Naive thymus-derived CD4-positive, alpha-beta T cell (primary cell): ENCODE data around the gene EPHB4. TPM values are rescaled to one million over a fixed set of nuclear protein-coding genes. Genes with fewer than 3 reads are reported as not detected.
"Not testable (repeated sequence)": the region's sequence is repeated elsewhere in the genome, so short reads cannot be mapped to it uniquely, and the experiment has no call there.

Experiments used
- ATAC-seq: fragments of 150-1000 bp; cut with Tn5 transposase; 2 replicates; pipeline ENCODE4 v1.10.0; 2021; ENCODE audit warnings: mild to moderate bottlenecking, moderate library complexity
- CTCF ChIA-PET: fragments of 350-600 bp; sonication (Branson Sonifier 250); formaldehyde crosslinking; loops from one replicate; lab custom pipeline; 2021; ENCODE audit warnings: antibody characterized with exemption; lab: Charles Lee
- POLR2A ChIA-PET: fragments of 350-600 bp; sonication (Branson Sonifier 250); formaldehyde crosslinking; loops from one replicate; lab custom pipeline; 2021; ENCODE audit warnings: antibody characterized with exemption, inconsistent platforms; lab: Charles Lee
- DNase-seq, 9 donors: peaks; one replicate each; pipeline versions ENCODE4 v3.0.0 to v3.0.0-alpha.2; 2020 to 2022; ENCODE audit warnings: mixed read lengths in 1 of 9
- H3K27ac ChIP-seq: one replicate; pipeline ENCODE4 v1.7.0; 2013; ENCODE audit warnings: mild to moderate bottlenecking, low read depth, low read length, moderate library complexity
- H3K27me3 ChIP-seq, 2 donors: one replicate each; pipeline ENCODE4 v1.7.0; 2013; ENCODE audit warnings: low read length in 2 of 2, mild to moderate bottlenecking in 2 of 2, moderate library complexity in 2 of 2; ENCODE audit not compliant: control insufficient read depth in 2 of 2, insufficient read depth in 2 of 2
- H3K36me3 ChIP-seq, 3 experiments: 1 replicate in 2 of 3; 2 replicates in 1 of 3; pipeline ENCODE4 v1.7.0; 2013; ENCODE audit warnings: low read length in 3 of 3, mild to moderate bottlenecking in 3 of 3, moderate library complexity in 1 of 3; ENCODE audit not compliant: insufficient read depth in 3 of 3, control insufficient read depth in 2 of 3
- H3K4me1 ChIP-seq, 2 donors: one replicate each; pipeline ENCODE4 v1.7.0; 2013; ENCODE audit warnings: low read length in 2 of 2, mild to moderate bottlenecking in 2 of 2, moderate library complexity in 1 of 2; ENCODE audit not compliant: control insufficient read depth in 2 of 2, insufficient read depth in 2 of 2
- H3K4me3 ChIP-seq: 2 replicates; pipeline ENCODE4 v1.7.0; 2013; ENCODE audit warnings: mild to moderate bottlenecking, low read length
- H3K9me3 ChIP-seq, 3 experiments: 1 replicate in 2 of 3; 2 replicates in 1 of 3; pipeline ENCODE4 v1.7.0; 2013; ENCODE audit warnings: low read length in 3 of 3; ENCODE audit not compliant: control insufficient read depth in 2 of 3
- H3K27ac Mint-ChIP-seq, 9 donors: one replicate each; pipeline ENCODE4 v1.8.0; 2020 to 2022; ENCODE audit warnings: mixed read lengths in 9 of 9, mild to moderate bottlenecking in 8 of 9, moderate library complexity in 5 of 9, inconsistent platforms in 2 of 9
- H3K27me3 Mint-ChIP-seq, 5 donors: one replicate each; pipeline ENCODE4 v1.8.0; 2021 to 2022; ENCODE audit warnings: mixed read lengths in 5 of 5, mild to moderate bottlenecking in 1 of 5
- H3K36me3 Mint-ChIP-seq, 5 donors: one replicate each; pipeline ENCODE4 v1.8.0; 2020 to 2022; ENCODE audit warnings: mixed read lengths in 5 of 5, mild to moderate bottlenecking in 3 of 5, inconsistent platforms in 1 of 5
- H3K4me1 Mint-ChIP-seq, 7 donors: one replicate each; pipeline ENCODE4 v1.8.0; 2020 to 2022; ENCODE audit warnings: mixed read lengths in 7 of 7, mild to moderate bottlenecking in 3 of 7, inconsistent platforms in 1 of 7
- H3K4me3 Mint-ChIP-seq, 10 donors: one replicate each; pipeline ENCODE4 v1.8.0; 2020 to 2022; ENCODE audit warnings: mild to moderate bottlenecking in 10 of 10, mixed read lengths in 10 of 10, moderate library complexity in 6 of 10, inconsistent platforms in 2 of 10
- H3K9me3 Mint-ChIP-seq, 11 donors: one replicate each; pipeline ENCODE4 v1.8.0; 2020 to 2022; ENCODE audit warnings: mixed read lengths in 11 of 11, mild to moderate bottlenecking in 4 of 11, inconsistent platforms in 1 of 11, moderate library complexity in 1 of 11
- intact Hi-C, 2 donors: fragments of 100-400 bp; cut with micrococcal nuclease; formaldehyde crosslinking; loops; one replicate each; pipeline ENCODE4 v1.15.1; 2023
- polyA plus RNA-seq, 2 donors: library from polyadenylated mRNA; unstranded; fragments of 300-500 nt; fragmentation: Illumina TruSeq; gene quantifications; one replicate each; pipeline ENCODE4 v1.2.3, GENCODE V29; 2021
- total RNA-seq, 6 experiments: library from RNA in 5 of 6; stranded (reverse) in 5 of 6; gene quantifications; 1 replicate in 5 of 6; 2 replicates in 1 of 6; pipeline ENCODE4 v1.2.3 and lab custom pipeline; 2021 to 2026

Gene EPHB4
- total and polyA plus RNA-seq, 7 experiments from 2014 or later, result 0.23 to 13.2 (median 7.3) TPM; not detected in 1

GRCh38 chr7:100855515-100855914 is 28.2 kb upstream of the EPHB4 start:
- Histone ChIP-seq H3K27ac (no peak overlapping the region), H3K36me3 (peaks cover 0 to 49% (median 5%) of the 10 kb centered on the region in 3 experiments), H3K27me3 (no peaks in the 10 kb centered on the region), H3K4me3 (no peak overlapping the region), H3K9me3 (no peaks in the 10 kb centered on the region), H3K4me1 (peaks cover 8 to 16% of the 10 kb centered on the region in 2 donors)
- H3K36me3 Mint-ChIP-seq, result peaks cover under 1 to 20% (median 11%) of the 10 kb centered on the region in 5 donors
- peak overlapping the region in 2 of 9 donors; percentile 23 to 34 for H3K27ac Mint-ChIP-seq
- intact Hi-C loops, result no loop called here
- no peaks in the 10 kb centered on the region for H3K27me3 Mint-ChIP-seq
- DNase-seq (no peak), ATAC-seq (no peak)
- H3K9me3 Mint-ChIP-seq, result no peaks in the 10 kb centered on the region
- POLR2A ChIA-PET, result no interaction called here
- CTCF ChIA-PET, result no interaction called here
- peak overlapping the region in 1 of 10 donors; percentile 53 for H3K4me3 Mint-ChIP-seq
- H3K4me1 Mint-ChIP-seq, result peaks cover 0 to 31% (median 19%) of the 10 kb centered on the region in 7 donors

DNA sequence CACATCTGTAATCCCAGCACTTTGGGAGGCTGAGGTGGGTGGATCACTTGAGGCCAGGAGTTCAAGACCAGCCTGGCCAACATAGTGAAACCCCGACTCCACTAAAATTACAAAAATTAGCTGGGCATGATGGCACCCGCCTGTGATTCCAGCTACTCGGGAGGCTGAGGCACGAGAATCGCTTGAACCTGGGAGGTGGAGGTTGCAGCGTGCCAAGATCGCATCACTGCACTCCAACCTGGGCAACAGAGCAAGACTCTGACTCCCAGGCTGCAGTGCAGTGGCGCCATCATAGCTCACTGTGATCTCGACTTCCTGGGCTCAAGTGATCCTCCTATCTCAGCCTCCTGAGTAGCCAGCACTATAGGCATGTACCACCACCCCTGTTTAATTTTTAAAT is 27.6 kb upstream of the EPHB4 start:
- not testable (repeated sequence) for H3K27ac Mint-ChIP-seq
- POLR2A ChIA-PET, result interaction anchor here (1.8 to 2.1 kb wide), 2 partner anchors 9 to 20 kb away, joined by 4 to 10 read pairs; partner anchors contain the start of gene SRRT

DNA sequence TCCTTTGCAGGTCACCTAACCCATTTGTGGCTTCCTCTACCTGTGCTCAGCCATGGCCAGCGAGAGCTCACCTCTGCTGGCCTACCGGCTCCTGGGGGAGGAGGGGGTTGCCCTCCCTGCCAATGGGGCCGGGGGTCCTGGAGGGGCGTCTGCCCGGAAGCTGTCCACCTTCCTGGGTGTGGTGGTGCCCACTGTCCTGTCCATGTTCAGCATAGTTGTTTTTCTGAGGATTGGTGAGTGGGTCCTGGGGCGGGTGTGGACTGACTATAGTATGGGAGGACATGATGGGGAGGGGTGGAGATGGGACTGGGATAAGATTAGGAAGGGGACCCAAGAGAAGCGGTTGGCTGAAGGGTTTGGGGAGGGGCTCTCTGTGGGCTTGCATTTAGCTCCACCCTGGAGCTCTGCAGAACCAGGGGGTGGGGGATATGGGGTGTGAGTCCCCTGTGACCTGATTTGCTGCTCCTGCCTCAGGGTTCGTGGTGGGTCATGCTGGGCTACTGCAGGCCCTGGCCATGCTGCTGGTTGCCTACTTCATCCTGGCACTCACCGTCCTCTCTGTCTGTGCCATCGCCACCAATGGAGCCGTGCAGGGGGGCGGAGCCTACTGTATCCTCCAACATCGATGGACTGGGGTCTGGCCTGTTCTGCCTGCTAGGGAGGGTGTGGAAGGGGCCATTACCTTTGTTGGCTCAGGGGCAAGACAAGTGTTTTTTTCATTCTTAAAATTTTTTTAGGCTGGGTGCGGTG is 27.0 kb upstream of the EPHB4 start:
- CTCF ChIA-PET, result interaction anchor here (0.6 to 4.3 kb wide), 3 partner anchors 35 to 149 kb away, joined by 3 to 37 read pairs (median 8); partner anchors contain the start of genes POP7 and UFSP1
- Histone ChIP-seq H3K4me3 (no peak overlapping the region), H3K9me3 (no peaks in the 10 kb centered on the region), H3K27me3 (no peaks in the 10 kb centered on the region), H3K36me3 (peaks cover 0 to 37% (median 0%) of the 10 kb centered on the region in 3 experiments), H3K4me1 (peaks cover 8 to 16% of the 10 kb centered on the region in 2 donors), H3K27ac (no peak overlapping the region)
- Mint-ChIP-seq H3K9me3 (no peaks in the 10 kb centered on the region), H3K27me3 (no peaks in the 10 kb centered on the region), H3K4me3 (peak overlapping the region in 9 of 10 donors; percentile 89 to 95 (median 92)), H3K27ac (peak overlapping the region in 3 of 9 donors; percentile 6 to 90 (median 62)), H3K4me1 (peaks cover 0 to 31% (median 19%) of the 10 kb centered on the region in 7 donors), H3K36me3 (peaks cover 0 to 12% (median 6%) of the 10 kb centered on the region in 5 donors)
- no peak for ATAC-seq
- intact Hi-C loops, result loop anchor here (5.0 kb wide), 2 partner anchors 162 to 377 kb away; partner anchors contain the start of genes GIGYF1 (in 1 of the 2) and TSC22D4 (in 1 of the 2)
- POLR2A ChIA-PET, result interaction anchor here (0.7 to 3.1 kb wide), 6 partner anchors 10 to 425 kb away, joined by 3 to 21 read pairs (median 4); partner anchors contain the start of genes MEPCE, NYAP1, POP7 and SRRT
- DNase-seq, result no peak

More for the DNA sequence above, 27.6 kb upstream of the EPHB4 start:
- Mint-ChIP-seq H3K4me3 (peak overlapping the region in 1 of 10 donors; percentile 13), H3K4me1 (peaks cover 0 to 31% (median 19%) of the 10 kb centered on the region in 7 donors), H3K36me3 (peaks cover 0 to 16% (median 9%) of the 10 kb centered on the region in 5 donors)
- DNase-seq, CTCF ChIA-PET, H3K4me3 ChIP-seq, ATAC-seq, H3K9me3 ChIP-seq, H3K27ac ChIP-seq, H3K27me3 Mint-ChIP-seq, H3K27me3 ChIP-seq, H3K9me3 Mint-ChIP-seq: not testable (repeated sequence)
- Histone ChIP-seq H3K36me3 (peaks cover 0 to 43% (median 0%) of the 10 kb centered on the region in 3 experiments), H3K4me1 (peaks cover 8 to 16% of the 10 kb centered on the region in 2 donors)
- intact Hi-C loops, result loop anchor here (5.0 kb wide), 2 partner anchors 163 to 378 kb away; partner anchors contain the start of genes GIGYF1 (in 1 of the 2) and TSC22D4 (in 1 of the 2)

DNA sequence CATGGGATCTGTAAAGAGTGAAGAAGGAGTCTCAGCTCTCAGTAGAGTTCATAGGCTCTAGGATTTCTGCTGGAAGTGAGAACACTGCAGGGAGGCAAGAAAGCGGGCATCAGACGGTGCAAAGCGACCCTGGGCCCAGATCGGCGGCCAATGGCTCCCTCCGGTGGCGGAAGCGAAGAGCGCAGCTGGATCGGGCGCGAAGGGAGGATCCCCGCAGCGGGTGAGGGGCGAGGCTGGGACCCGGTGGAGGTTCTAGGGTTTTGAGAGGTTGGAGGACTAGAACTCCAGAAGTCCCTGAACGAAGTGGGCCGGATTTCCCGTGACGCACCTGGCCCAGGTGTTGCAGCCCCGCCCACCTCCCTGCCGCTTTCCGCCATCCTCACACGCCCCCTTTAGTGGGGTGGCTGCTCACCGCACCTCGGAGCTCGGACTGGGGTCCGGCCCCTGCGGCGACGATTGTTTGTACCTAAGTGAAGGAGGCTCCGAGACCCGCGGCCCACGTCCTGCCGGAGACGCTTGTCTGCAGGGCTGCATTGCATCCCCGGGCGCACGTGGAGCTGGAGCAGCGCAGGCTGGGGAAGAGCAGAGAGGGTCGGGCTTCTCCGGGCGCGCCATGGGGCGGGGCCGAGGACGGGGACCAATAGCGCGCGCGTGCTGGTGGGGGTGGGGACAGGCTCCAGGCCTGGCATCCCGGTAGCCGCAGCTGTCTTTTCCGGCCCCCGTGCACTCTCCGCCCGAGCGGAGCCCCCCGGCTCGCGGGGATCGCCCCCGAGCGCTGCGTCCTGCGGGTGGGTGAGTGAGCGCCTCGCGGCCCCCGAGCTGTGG is 24.9 kb upstream of the EPHB4 start, which contains the start of gene SLC12A9:
Gene SLC12A9, plus strand, starts transcription at position 666 of the 825 bp plus-strand sequence. CDS start 1,485 bp downstream, outside the sequence.
- H3K27me3 Mint-ChIP-seq, result no peaks in the 10 kb centered on the region

GRCh38 chr7:100847360-100847759 is 20.0 kb upstream of the EPHB4 start:
- intact Hi-C loops, result no loop called here
- Mint-ChIP-seq H3K27me3 (no peaks in the 10 kb centered on the region), H3K4me1 (peaks cover 0 to 9% (median 5%) of the 10 kb centered on the region in 7 donors), H3K27ac (no peak overlapping the region), H3K9me3 (no peaks in the 10 kb centered on the region), H3K36me3 (peaks cover 0 to 7% (median 0%) of the 10 kb centered on the region in 5 donors), H3K4me3 (no peak overlapping the region)
- H3K4me3 ChIP-seq, result no peak overlapping the region
- ChIA-PET CTCF (interaction anchor here (0.6 kb wide), 2 partner anchors 48 to 724 kb away, joined by 3 read pairs; no protein-coding TSS in a partner anchor), POLR2A (no interaction called here)
- no peak overlapping the region for H3K27ac ChIP-seq
- DNase-seq (no peak), ATAC-seq (no peak)
- H3K4me1 ChIP-seq, result peaks cover 0 to 6% of the 10 kb centered on the region in 2 donors
- H3K27me3 ChIP-seq, result no peaks in the 10 kb centered on the region
- no peaks in the 10 kb centered on the region for H3K36me3 ChIP-seq
- H3K9me3 ChIP-seq, result no peaks in the 10 kb centered on the region

More for the DNA sequence above, 24.9 kb upstream of the EPHB4 start, which contains the start of gene SLC12A9:
- DNase-seq (peak; percentile 71 to 90 (median 85)), ATAC-seq (peak; percentile 96)
- Histone ChIP-seq H3K27ac (peak within 1 kb of the TSS; percentile 76), H3K27me3 (no peaks in the 10 kb centered on the region), H3K36me3 (peaks cover 0 to 21% (median 0%) of the 10 kb centered on the region in 3 experiments), H3K9me3 (no peaks in the 10 kb centered on the region), H3K4me1 (peaks cover 8 to 16% of the 10 kb centered on the region in 2 donors), H3K4me3 (peak within 1 kb of the TSS; percentile 73)
- CTCF ChIA-PET, result interaction anchor here (0.5 to 4.3 kb wide), 10 partner anchors 10 to 1569 kb away, joined by 3 to 44 read pairs (median 4); partner anchors contain the start of genes POP7, SRRT and UFSP1
- POLR2A ChIA-PET, result interaction anchor here (0.7 to 3.3 kb wide), 9 partner anchors 10 to 373 kb away, joined by 3 to 22 read pairs (median 3); partner anchors contain the start of genes FBXO24, POP7, SRRT and TRIP6
- H3K4me1 Mint-ChIP-seq, result peaks cover 0 to 31% (median 19%) of the 10 kb centered on the region in 7 donors
- peak within 1 kb of the TSS; percentile 89 to 95 (median 92) for H3K4me3 Mint-ChIP-seq
- no peaks in the 10 kb centered on the region for H3K9me3 Mint-ChIP-seq
- intact Hi-C loops, result loop anchor here (1.0 to 5.0 kb wide), 18 partner anchors 14 to 423 kb away; partner anchors contain the start of genes SRRT (in 2 of the 2), UFSP1 (in 2 of the 2), FBXO24 (in 1 of the 2) and GIGYF1 (in 1 of the 2)
- peaks cover 0 to 11% (median 3%) of the 10 kb centered on the region in 5 donors for H3K36me3 Mint-ChIP-seq
- H3K27ac Mint-ChIP-seq, result peak within 1 kb of the TSS; percentile 71 to 97 (median 90)
